Measurements from ENCODE around the gene PCTP. TPM values are rescaled to one million over a fixed set of nuclear protein-coding genes. Genes with fewer than 3 reads are reported as not detected.

The PCTP gene
- total RNA-seq, 1 donor from 2014 or later: 18.8 TPM

DNA sequence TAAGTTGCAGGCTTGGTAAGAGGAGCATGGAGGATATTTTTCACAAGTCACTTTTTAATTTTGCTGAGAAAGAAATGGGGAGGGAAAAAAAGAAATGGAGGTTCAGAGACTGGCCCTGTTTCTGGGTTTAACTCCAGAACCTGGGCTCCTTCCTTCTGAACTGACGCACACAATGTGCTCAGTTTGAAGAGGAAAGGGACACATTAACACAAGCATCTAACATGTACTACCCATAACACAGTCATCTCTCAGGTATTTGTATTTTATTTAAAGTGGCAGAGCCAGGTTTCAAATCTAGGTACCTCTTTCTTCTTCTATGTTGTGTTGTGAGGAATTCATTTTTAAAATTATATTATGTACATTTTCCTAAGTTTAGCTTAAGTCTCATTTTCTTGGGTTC lies 22.9 kb upstream of the PCTP start:
- DNase-seq (ENCODE audit: low spot score): no peak

DNA sequence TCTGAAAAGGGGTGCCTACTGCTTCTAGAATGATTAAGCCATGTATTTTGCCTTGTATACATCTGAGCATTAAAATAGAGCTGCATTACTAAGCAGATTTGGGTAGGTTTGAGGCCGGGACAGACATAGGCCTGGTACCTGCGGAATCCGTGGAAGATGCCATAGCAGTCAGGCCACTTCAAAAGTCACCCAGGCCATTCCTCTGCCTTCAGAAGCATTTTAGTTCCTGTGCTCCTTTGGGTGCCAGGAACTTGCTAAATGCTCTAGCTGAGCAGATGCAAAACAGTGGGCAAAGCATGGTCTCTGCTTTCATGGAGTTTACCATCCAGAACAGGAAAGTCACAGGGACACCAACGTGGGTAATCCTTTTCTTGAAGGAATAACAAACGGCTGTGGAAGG lies 22.5 kb upstream of the PCTP start:
- DNase-seq (ENCODE audit: low spot score): no peak

DNA sequence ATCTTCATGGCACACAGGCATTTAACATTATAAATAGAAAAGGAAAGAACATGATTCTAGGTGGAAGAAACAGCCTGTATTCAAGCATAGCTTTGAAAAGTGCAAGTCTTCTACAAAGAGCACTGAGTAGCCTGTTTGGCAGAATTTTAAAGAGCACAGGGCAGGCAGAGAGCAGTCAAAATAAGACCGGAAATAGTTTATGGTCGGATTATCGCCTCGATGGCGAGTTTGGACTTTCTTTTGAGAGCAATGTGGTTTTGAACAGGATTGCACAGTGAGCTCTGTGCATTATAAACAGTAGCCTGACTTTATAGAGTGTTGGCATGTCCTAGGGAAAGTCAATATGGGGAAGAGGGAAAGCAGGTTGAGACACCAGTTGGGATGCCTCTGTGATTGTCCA lies 22.0 kb upstream of the PCTP start:
- no peak for DNase-seq (ENCODE audit: low spot score)

DNA sequence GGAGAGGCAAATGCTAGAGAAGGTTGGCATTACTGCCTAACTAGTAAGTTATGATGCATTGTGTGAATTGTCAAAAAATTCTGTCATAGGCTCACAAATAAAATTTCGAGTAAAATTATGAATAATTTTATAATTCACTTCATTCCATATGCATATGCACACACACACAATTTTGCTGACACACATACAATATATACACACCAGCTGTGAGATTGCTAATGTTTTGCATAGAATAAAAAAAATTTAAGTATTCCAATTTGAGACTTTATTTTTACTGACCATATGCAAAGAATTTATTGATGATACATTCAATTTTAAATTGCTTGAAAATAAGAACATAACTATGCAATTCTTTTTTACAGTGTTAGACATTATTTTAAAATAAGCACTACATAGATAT lies 21.4 kb upstream of the PCTP start:
- no peak for DNase-seq (ENCODE audit: low spot score)

DNA sequence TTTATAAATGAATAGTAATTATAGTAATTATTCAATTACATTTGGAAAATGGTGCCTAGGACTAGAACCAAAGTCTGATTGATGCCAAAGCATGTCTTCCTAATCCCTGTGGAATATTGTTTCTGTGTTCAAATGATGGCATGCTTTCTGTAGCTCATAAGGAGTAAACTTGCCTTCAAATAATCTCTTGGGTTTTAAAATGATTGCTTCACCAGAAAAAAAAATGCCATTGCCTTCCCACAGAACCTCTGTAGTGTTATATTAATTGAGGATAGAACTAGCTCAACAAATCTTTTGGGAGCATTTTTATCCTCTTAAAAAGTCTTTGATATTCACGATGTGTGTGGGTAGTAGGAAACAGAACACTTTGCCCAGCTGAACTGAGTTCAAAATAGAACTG lies 20.5 kb upstream of the PCTP start:
- no peak for DNase-seq (ENCODE audit: low spot score)

DNA sequence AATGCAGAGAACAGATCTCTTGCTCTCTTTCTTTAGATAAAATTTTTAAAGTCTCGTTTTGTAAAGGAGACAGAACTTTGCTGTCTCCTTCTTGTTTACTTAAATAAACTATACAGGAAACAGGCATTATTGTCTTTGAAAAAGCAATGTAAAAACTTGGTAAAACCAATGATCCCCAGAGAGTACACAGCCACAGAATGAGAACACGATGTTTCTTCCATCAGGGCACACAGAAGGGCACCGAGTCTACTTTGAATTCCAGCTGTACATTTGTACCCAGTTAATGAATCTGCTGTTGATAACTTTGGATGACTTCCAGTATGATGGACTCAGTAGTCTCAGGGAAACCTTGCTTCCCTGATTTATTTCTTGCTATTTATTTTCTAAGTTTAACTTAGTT lies 20.0 kb upstream of the PCTP start:
- DNase-seq (ENCODE audit: low spot score): no peak

DNA sequence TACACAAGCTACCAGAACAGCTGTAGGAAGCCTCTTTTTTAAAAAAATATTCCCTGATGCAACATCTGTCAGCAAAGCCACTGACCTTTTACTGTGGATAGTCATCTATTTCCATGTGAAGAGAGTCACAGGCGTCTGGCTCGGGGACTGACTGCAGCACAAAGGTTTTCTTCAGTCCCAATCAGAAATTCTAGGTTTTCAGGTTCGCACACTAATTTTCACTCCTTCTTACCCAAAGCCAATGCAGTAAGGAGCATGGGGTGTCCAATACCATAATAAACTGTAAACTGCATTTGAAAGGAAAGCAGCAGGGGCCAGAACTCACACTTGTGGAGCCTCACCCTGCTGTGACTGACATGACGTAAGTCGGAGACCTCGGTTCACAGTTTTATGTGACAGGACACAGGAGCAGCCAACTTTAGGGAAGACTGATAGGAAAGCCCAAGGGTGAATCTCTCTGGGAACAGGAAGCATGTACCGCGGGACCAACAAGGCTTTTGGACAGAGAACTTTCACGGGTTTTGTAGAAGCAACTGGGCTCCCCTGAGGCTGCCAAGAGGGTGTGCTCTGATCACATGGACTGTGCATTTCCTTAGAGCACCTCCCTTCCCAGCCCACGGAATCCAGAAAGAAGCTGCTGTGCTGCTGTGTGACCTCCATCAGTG lies 19.1 kb upstream of the PCTP start:
- peak; percentile 35 for DNase-seq (ENCODE audit: low spot score)

DNA sequence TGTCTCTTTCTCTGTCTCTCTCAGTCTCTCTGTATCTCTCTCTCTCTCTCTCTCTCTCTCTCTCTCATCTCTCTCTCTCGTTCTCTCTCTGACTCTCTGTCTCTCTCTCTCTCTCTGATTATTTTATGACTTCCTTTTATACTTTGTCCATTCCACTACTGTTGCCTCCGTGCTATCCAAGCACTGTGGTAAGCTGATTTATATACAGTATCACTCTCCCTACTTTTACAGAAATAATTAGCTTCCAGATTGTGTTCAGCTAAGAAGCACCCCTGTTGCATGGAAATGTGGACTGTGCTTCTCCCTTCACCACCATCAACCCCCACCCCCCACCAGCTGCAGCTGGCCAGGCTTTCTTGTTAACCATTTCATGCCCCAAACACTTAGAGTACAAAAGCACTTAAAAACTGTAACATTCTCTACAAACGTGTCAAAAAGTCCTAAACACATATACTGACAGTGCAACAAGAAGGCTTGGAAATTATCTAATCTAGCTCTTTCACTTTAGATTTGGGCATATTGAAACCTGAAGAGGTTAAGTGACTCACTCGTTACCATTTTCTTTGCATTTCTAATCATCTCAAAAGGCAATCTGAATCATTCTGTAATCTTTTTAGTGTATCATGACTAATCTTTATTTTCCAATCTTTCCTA lies 16.6 kb upstream of the PCTP start:
- DNase-seq (ENCODE audit: low spot score): no peak

DNA sequence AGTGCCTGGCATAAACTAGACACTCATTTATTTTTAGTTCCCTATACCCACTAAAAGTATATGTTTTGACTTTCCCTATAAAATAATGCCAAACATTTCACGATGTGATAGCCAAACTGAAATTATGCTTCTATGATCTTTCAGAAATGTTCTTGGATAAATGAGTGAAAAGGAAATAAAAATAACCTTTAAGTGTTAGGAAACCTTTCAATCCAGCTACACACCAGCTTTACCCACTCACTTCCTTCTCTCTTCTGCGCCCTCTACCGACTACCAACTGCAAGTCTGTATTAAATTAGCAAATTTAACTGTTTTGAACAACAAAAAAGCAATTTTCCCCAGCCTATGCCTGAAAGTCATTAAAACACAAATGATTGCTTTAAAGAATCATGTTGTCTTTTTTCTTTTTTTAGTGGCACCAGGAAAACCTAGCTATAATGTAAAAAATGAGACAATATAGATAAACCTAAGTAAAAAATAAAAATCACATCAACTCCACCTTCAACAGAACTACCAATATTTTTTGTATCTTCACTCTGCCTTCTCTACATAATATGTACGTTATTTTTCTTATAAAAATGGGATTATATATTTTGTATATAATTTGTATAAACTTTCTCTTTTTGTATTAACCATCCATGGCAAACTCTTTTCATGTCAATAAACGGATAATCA lies 15.0 kb upstream of the PCTP start:
- DNase-seq (ENCODE audit: low spot score): peak; percentile 40

DNA sequence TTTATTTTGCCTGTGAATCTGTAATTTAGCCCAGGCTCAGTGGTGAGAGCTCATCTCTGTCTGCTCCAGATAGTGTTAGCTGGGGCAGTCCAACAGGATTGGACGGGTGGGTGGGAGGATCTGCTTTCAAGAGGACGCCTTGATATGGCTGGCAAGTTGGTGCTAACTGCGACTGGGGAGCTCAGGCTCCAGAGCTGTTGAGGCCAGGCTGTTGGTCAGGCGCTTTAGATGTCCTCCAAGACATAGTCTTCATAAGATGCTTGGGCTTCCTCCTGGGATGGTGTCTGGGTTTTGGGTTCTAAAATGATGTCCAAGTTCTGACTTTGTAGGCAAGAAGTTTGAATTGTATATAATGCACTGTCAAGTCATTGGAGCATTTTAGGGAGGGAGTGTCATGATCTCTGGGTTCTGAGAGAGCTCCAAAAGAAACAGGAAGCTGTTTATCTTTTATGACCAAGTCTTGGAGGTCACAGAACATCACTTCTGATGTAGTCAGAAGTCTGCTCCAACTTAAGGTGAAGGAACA lies 12.8 kb upstream of the PCTP start:
- DNase-seq (ENCODE audit: low spot score): no peak

DNA sequence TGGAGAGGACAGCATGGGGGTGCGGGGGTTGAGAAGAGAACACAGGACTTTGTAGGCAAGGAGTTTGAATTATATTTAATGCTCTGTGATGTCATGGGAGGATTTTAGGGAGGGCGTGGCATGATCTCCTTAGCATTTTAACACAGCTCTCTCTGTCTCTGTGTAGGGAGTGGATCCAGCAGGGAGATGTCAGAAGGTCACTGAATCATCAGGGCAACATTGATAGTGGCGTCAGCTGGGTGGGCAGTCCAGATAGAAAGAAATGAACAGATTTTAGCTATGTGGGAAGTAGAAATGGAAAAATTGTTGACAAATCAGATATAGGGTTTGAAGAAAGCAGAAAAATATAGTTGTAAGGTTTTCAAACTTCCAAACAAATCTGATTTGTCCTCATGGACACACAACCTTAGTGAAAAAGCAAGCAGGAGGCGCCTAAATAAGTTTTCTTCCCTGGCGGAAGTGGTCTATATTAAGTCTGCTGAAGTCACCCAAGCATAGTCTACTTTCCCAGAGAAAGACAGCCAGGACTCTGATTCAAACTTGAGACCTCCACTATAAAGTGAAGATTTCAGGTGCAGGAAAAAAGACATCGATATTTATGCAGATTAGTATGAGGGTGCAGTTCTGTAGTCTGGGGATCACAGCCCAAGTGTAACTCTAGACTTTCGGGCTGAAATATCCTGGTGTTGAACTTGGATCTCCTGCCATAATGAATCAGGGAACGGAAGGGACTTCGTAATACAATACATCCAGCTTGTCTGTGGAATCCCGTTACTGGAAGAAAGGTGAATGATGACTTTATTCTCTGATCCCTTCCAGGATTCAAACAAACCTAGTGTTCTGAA lies 10.1 kb upstream of the PCTP start:
- DNase-seq (ENCODE audit: low spot score): no peak

DNA sequence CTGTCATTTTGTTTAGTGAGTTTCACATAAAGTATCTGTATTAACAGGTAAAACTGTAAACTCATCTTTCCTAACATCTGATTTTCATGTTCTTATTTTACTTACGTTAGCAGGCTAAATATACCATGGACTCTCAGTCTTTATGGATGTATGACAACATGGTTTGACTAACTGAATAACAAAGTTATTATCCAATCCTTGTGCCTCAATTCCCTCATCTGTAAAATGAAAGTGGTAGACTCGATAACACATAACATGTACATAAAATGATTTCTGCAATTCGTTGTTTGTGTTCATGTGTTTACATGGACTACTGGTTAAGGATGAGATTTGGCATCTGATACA lies 9.5 kb upstream of the PCTP start:
- no peak for DNase-seq (ENCODE audit: low spot score)

DNA sequence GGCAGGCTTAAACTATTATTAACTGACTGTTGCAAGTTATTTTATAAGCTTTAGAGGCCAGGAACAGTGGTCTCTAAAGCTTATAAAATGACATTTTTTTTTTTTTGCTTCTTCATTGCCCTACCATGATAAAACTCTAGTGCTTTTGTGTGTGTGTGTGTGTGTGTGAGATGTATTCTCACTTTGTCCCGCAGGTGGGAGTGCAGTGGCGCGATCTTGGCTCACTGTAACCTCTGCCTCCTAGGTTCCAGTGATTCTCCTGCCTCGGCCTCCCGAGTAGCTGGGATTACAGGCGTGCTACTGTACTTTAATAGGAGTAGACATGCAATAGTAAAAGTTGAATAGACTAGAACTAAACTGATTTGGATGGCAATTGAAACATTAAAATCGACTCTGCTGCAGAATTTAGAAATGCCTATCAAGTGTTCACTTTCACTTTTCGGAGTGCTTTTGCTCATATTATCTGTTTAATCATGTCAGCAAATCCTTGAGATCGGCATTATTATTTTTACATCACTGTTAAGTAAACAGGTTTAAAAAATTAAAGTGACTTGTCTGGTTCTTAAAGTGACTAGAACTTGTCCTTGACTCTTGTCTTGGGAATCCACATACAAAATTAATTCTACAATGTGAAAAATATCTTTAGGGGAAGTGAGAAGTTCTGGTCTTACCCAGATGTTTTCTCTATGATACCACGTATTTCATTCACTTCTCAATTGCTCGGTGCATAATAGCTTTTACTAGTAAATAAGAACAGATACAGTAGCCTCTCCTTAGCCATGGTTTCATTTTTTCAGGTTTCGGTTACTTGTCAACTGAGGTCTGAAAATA lies 8.4 kb upstream of the PCTP start:
- no peak for DNase-seq (ENCODE audit: low spot score)

DNA sequence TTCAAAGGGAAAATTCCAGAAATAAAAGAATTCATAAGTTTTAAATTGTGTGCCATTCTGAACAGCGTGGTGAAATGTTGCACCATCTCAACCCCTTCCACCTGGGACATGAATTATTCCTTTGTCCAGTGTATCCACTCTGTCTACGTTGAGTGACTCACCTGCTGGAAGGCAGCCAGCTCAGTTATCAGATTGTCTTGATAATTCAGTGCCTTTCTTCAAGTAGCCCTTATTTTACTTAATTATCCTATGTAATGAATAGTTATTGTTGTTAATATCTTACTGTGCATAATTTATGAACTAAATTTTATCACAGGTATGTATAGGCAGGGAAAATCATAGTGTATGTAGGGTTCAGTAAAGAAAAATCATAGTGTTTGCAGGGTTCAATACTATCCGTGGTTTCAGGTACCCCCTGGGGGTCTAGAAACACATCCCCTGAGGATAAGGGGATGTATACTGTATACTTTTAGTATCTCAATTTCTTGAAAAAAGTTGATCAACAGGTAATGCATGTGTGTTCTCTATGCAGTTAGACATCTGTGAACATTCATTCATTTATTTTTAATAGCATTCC lies 7.7 kb upstream of the PCTP start:
- DNase-seq (ENCODE audit: low spot score): peak; percentile 90

DNA sequence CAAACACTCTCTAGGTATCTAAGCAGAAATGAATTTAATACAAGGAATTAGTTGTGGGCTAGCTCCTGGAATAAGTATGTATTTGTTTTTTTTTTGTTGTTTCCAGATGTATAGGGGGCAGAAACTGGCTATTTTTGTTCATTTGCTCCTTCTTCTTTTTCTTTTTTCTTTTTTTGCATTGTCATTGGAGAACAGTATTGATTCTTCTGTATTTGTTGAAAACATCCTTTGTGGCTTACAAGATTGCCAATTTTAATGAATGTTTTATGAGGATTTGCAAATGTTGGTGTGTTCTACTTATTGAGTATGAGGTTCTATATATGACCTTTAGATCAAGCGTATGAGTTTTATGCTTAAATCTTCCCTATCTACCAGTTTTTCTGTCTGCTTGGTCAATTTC lies 5.6 kb upstream of the PCTP start:
- DNase-seq (ENCODE audit: low spot score): no peak

DNA sequence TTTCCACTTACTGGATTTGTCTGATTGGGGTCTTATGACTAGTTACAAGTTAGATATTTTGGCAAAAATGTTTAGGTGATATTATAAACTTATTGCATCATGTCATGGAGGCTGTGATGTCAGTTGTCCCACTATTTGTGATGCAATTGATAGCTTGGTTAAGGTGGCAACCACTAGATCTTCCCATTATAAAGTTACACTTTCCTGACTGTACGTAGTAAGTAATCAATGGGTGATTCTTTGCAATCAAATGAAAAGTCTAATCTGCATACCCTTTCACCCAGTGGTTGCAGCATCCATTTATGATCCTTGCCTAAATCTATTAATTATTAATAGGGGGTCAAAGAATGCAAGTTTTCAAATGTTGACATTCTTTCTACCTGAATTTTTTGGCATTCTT lies 4.4 kb upstream of the PCTP start:
- DNase-seq (ENCODE audit: low spot score): no peak

DNA sequence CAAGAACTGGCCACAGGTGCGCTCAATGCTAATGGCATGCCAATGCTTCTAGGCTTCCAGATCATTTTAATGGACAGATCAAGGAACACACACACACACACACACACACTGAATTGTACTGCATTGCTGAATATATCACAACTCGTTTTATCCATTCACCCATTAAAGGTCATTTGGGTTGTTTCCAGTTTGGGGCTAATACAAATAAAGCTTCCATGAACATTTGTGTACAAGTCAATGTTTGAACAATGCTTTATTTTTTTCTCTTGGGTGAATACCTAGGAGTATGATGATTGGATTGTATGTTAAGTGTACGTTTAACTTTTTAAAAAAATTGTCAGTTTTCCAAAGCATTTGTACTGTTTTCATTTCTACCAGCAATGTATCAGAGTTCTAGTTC lies 3.6 kb upstream of the PCTP start:
- DNase-seq (ENCODE audit: low spot score): no peak

DNA sequence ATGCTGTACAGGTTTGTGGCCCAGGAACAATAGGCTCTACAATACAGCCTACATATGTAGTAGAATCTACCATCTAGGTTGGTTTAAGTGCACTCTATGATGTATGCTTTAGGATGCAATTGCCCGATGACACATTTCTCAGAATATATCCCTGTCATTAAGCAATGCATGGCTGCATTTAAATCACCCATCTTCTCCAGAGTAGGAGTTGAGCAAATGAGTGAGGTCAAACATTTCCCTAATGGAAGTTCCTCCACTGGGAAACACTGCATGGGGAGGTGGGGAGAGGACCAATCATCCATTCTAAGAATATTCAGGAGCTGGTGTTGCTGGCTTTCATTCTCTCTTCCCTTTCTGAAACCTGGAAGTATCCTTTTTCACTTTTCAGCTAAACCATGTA lies 2.0 kb upstream of the PCTP start:
- no peak for DNase-seq (ENCODE audit: low spot score)

DNA sequence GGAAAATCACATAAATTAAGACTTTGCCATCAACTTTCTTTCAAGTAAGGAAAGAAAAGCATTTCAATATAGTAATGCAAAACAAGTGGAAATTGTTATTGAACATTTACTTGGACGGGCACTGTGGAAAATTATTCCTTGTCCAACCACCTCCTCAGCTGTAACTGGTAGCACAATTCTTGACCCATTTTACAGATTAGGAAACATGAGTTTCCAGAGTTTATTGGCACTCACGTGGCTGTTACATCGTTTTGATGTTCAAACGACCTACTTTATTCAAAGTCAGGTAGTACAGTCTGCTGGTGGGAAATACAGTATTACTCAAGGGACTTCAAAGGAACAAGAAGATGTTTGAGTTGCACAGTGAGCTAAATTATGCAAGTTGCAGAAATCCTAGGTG lies 866 bp upstream of the PCTP start:
- DNase-seq (ENCODE audit: low spot score): no peak

DNA sequence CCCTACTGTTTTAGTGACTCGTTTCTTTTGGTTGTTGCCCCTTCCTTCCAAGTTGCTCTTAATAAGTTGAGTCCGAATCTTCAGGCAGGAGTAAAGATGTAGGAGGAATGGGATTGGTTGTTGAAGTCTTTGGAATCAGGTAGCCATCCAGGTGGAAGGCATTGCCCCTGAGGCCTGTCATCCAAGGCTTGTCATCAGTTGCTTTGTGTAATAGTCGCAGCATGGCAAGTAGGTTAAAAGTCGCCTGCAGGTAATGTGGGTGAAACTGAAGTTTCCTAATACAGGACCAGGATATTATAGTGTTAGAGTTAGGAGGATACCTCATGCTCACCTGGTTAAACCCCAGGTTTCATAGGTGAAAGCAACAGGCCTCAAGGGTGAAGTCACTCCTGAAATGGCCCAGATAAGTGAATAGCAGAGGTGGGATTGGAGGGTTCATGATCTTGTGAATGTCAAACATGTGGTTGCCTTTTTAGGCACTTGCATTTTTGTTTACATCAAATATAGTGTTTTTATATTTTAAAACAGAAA lies 934 bp downstream of the PCTP start:
- DNase-seq (ENCODE audit: low spot score): no peak

DNA sequence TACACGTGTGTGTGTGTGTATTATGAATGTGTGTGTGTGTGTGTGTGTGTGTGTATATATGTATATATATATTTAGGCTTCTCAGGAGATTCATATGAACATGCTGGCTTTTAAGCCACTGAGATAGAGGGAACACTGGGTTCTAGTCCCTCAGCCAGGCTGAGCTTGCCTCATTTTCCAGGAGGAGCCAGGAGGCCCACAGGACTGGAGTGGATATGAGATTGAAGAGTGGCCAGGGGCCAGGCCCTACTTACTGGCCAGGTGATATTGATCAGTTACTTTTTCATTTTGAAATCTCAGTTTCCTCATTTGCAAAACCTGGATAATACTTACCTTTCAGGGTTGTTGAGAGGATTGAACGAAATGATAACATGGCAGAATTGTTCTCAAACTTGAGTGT lies 5.8 kb downstream of the PCTP start:
- no peak for DNase-seq (ENCODE audit: low spot score)

Data from mucosa of gallbladder (tissue), 1 donor.